Amniotic epithelial cell (primary cell): ENCODE data around the gene CHD1.
A peak's percentile ranks its signal among the peaks of the same experiment; 100 is the strongest.
"Not testable (repeated sequence)": the region's sequence is repeated elsewhere in the genome, so short reads cannot be mapped to it uniquely, and the experiment has no call there.

ENCODE experiments used
- DNase-seq: peaks from one replicate; pipeline ENCODE4 v3.0.0-alpha.2; 2010; ENCODE audit warnings: low read depth

Gene CHD1

DNA sequence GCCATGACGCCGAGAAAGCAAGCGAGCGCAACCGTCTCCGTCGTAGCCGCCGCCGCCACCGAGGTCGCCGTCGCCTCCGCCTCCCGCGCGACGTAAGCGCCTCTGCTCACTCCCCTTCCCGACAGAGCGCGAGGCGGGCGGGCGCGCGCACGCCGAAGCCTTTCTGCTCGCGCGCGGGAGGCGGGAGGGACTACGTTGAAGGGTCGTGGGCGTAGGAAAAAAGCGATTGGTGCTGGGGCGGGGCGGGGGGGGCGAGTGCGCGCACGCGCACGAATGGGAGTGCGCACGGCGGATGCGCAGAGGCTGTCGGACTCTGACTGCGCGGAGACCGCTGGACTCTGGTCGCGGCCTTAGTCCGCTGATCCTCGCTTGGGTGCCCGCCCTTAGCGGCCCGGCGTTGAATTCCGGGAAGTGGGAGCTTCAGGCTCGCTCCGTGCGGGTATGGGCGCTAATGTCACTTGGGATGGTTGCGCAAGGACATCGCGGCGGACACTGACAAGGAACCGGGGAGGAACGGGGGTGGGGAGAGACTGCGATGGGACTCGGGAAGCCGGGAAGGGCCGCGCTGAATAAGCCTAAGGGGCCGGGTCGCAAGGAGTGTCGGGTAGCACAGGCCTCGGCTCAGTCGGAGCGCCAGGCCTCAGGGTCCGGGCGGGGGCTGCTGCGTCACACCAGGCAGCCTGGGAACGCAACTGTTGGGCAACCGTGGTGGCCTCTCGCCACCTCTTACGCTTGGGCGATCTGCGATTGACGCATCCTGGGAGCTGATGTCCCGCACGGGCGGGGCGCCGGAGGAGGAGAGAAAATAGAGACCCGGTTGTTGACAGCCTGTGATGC lies at the start of gene CHD1:
Gene CHD1, minus strand, starts transcription at position 135 of the 837 bp plus-strand sequence. CDS start 2,621 bp downstream, outside the sequence.
- peak; percentile 96 for DNase-seq

DNA sequence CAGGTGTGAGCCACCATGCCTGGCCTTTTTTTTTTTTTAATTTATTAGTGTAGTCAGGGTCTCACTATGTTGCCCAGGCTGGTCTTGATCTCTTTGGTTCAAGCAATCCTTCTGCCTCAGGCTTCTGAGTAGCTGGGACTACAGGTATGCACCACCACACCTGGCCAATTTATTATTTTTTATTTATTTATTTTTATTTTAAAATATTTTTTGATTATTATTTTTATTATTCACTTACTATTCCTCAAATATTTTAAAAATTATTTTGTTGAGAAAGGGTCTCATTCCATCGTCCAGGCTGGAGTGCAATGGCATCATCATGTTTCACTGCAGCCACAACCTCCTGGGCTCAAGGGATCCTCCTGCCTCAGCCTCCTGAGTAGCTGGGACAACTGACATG lies 49.7 kb upstream of the CHD1 start:
- no peak for DNase-seq

DNA sequence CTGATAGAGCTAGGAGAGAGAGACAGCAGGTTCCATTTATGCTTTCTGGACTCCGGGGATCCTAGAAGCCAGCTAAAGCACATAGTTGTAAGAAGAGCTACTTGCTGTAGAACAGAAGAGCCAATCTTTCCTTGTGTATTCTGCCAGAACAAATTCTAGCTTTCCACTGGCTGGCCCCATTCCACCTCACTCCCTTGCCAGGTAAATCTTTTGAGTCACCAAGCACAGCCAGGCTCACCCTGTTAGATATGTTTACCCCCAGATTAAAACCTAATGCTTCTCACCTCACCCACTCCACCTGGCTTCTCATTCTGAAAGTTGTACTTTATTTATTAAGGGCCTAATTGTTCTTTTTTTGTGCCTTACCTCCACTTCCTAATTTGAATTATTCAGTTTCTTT lies 48.9 kb upstream of the CHD1 start:
- DNase-seq, result no peak

- DNase-seq, result no peak
Measured at GRCh38 chr5:98975682-98976407, 47.0 kb upstream of the CHD1 start.

GRCh38 chr5:98975223-98975622 lies 46.4 kb upstream of the CHD1 start:
- peak; percentile 3 for DNase-seq

DNA sequence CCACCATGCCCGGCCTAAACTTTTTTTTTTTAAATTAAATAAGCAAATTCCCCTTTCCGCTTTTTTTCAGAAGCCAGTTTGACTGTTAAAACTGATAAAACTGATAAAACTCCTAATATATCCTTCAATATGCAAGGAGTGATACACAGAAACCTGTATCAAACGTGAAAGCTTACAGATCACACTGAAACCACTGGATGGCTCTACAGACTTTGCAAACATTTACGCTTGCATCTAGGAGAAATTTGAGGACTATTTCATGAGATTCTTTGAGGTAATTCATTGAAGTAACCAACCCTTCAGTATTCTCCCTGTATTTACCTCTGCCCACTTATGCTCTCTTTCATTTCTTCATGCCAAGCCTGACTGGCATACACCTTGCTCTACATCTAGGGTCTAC lies 40.6 kb upstream of the CHD1 start:
- DNase-seq, result no peak

DNA sequence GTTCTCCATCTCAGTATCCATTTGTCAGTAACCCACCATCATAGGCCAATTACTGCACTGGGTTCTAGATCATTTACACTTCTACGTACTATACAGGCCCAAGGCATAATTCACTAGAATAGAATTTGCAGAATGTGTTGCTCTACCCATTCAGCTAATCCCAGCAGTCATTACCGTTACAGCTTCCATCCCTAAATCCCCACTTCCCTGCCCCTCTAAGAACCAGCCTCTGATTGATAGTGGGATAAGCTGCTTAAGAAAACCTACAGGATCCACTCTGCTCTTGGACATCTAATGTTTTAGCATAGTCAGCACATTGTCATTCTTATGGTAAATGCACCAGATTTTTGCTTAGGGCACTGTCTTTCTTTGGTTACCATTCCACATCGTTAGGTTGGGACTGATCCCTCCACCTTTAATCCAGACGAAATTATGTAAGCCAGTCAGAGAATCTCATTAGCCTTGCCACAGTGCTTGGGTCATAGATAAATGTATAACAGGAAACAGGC lies 39.3 kb upstream of the CHD1 start:
- no peak for DNase-seq

DNA sequence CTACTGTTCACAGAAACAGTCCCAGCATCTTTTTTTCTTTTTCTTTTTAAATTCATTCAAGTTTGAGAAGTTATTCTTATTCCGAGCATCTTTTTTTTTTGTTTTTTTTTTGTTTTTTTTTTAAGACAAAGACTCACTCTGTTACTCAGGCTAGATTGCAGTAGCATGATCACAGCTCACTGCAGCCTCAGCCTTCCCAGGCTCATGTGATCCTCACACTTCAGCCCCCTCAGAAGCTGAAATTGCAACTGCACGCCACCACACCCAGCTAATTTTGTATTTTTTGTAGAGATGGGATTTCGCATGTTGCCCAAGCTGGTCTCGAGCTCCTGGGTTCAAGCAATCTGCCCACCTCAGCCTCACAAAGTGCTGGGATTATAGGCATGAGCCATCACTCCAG lies 36.4 kb upstream of the CHD1 start:
- no peak for DNase-seq

DNA sequence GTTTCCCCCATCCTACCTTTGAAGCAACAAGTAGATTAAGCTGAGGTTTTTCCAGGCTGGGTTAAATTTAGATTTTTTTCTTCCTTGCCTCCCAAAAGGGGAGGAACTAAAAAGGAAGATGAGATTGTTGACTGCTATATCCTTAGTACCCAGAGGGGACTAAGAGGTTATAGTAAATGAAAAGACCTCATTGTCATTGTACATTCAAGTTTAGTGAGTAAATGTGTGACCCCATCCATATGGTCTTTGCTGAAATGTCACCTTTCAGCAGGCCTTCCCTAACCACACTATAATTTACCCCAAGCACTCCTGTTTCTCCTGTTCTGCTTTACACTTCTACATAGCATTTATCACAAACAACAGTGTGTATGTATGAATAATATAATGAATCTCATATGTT lies 35.8 kb upstream of the CHD1 start:
- no peak for DNase-seq

- no peak for DNase-seq
Measured at GRCh38 chr5:98963019-98963418, 34.2 kb upstream of the CHD1 start.

- no peak for DNase-seq
Measured at GRCh38 chr5:98962587-98962986, 33.8 kb upstream of the CHD1 start.

GRCh38 chr5:98961665-98962344 lies 33.0 kb upstream of the CHD1 start:
- no peak for DNase-seq

DNA sequence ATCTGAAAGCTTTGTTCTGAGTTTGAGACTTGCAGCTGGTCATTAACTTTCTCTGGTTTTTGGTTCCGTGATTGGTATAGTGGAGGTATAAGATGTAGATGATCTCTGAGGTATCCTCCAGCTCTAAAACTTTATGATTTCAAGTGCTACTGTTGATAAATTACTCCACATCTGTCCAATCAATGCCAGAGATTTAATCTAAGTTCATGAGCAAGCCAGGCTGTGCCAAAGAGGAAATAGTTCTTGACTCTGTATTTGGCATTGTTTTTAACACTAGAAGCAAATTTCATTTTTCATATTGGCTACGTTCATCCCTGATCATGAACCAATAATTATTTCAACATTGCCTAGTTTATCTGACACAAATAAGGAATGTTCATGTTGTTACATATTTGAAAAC lies 28.5 kb upstream of the CHD1 start:
- DNase-seq, result no peak

- DNase-seq, result not testable (repeated sequence)
Measured at GRCh38 chr5:98955888-98956287, 27.1 kb upstream of the CHD1 start.

- DNase-seq, result not testable (repeated sequence)
Measured at GRCh38 chr5:98955471-98955870, 26.7 kb upstream of the CHD1 start.

DNA sequence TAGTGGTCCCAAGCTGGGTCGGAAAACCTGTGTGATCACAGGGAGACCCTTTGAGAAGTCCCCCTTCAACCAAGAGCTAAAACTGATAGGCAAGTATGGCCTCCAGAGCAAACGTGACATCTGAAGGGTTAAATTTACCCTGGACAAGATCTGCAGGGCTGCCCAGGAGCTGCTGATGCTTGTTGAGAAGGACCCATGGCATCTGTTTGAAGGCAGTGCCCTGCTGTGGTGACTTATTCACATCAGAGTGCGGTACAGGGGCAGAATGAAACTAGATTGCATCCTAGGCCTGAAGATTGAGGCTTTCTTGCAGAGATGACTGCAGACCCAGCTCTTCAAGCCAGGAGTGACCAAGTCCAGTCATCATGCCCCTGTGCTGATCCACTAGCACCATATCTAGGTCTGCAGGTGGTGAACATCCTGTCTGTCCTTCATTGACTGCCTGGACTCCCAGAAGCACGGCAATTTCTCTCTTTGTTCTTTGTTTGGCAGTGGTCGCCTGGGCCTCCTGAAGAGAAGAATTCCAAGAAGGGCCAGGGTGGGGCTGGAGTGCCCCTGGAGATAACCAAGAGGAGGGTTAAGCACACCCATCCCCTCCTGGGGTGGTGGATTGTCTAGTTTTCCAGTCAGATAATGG lies 25.7 kb upstream of the CHD1 start:
- no peak for DNase-seq

- DNase-seq, result peak; percentile 77
Measured at GRCh38 chr5:98942847-98943246, 14.0 kb upstream of the CHD1 start.

DNA sequence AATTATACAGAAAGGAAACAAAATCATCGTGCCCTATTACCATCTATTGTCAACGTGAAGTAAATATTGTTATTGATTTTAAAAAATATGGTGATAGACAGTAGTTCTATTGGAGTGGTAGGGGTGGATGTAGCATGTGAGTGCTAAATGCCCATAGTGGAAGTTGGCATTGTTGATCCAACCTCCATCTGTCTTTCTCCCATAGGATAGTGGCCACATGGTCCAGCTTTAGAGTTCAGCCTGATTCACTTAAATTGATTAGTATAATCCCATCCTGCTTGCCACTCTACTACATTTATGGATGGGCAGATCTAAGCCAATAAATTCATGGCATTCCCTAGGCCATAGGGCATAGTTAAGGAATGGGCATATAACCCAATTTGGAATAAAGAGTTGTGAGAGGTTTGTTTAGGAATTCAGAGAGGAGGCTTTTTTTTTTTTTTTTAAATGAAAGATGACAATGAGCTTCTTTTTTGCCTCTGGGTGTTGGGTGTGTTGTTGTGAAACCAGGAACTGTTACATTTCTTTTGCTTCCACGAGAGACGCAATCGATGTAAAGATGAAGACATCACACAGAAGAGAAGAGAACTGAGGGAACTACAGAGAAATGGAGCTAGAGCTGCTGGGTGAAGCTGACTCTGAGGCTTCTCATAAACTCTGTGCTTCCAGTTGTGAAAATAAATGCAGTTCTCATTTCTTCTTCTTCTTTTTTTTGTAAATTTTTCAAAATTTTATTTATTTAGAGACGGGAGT lies 12.5 kb upstream of the CHD1 start:
- DNase-seq, result no peak

DNA sequence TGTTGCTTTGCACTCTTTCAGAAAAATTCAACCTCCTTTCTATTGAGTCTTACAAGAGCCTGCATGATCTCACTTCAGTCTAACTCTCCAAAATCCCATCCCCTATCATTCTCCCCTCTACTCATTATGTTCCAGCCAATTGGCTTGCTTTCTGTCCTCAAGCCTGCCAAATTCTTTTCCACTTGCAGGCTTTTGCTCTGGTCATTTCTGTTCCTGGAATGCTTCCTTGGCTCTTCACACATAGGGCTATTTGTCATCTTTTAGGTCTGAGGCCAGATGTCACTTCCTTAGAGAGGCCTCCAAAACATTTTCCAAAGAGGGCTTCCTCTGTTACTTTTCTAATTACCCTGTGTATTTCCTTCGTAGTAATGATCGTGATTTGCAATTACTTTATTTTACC lies 11.8 kb upstream of the CHD1 start:
- DNase-seq, result no peak

DNA sequence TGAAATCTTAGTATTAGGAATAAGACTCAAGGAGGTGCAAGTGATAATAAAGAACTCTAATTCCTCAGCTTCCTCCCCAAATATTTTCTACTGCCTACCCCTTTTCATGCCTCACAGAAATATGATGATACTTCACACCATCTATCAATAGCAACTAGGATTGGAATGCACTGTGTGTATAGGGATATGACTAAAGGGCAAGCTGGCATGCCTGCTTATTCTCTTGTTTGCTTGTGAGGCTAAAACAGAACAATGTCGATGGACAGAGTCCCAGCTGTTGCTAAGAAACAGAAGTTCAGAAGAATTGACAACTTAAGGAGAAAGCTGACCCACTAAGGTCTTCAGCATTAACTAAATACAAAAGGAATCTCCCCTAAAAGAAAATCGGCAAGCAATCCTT lies 9.7 kb upstream of the CHD1 start:
- DNase-seq, result peak; percentile 47

GRCh38 chr5:98936948-98937715 lies 8.3 kb upstream of the CHD1 start:
- DNase-seq, result no peak
